GM21526 (cell line): ENCODE data around the gene LENG1.

ENCODE experiments used
- ATAC-seq: cut with Tn5 transposase; IDR thresholded peaks from one replicate; pipeline ENCODE4 v1.9.1; 2021; ENCODE audit warnings: moderate library complexity; ENCODE audit not compliant: unreplicated experiment, low FRiP score

The LENG1 gene

DNA sequence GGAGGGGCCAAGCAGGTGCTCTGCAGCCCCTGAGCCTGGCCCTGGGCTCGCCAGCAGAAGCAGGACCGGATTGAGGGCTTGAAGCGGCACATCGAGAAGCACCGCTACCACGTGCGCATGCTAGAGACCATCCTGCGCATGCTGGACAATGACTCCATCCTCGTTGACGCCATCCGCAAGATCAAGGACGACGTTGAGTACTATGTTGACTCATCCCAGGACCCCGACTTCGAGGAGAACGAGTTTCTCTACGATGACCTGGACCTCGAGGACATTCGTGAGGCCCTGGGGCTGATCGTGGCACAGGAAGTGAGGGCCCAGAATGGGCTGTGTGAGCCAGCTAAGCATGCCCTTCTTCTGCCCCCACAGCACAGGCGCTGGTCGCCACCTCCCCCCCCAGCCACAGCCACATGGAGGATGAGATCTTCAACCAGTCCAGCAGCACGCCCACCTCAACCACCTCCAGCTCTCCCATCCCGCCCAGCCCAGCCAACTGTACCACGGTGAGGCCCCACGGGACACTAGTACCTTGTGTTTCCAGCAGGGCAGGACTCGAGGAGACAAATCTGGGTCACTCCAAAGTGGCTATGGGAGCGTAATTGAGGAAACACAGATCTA is 13.9 kb downstream of the LENG1 start:
- ATAC-seq, result no peak

DNA sequence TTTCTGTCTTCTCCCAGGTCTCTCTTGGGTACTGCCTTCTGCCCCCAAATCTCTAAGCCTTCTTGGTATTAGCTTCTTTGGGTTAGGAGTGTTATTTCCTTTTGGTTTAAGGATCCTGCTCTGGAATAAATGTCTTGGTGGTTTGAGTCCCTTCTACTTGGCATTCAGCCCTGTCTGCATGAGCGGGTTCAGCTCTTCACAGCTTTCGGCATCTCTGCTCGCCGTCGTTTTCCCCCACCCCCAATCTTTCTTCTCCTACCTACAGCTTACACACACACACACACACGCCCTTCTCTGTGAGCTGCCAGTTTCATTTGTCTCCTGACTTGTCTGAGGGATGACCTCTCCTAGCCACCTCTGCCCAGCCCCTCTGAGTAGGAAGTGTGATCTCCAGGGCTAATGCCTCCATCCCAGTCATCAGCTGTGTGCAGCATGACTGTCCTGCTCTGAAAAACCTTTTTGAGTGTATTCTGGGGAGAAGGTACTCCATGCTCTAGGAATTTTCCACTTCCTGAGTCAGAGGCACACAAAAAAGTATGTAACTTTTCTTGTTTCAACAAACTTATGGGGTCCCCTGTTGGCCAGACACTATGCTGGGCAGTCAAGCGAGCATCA is 17.2 kb downstream of the LENG1 start:
- ATAC-seq, result no peak

DNA sequence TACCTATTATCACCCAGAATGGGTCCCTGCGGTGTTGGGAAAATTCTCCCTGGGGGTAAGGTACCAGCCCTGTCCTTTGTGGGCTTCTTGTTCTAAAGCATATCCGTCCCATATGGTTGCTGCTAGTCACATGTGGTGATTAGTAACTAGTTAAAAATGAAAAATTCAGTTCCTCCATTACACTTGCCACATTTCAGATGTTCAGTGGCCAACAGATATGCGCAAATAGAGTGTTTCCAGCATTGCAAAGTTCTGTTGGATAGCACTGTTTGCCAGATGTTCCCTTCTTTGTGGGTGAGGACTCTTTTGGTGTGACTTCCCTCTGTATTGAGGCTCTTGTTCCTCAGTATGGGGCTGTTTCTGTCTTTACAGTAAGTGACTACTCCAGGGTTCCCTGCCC is 18.2 kb downstream of the LENG1 start:
- ATAC-seq, result no peak

DNA sequence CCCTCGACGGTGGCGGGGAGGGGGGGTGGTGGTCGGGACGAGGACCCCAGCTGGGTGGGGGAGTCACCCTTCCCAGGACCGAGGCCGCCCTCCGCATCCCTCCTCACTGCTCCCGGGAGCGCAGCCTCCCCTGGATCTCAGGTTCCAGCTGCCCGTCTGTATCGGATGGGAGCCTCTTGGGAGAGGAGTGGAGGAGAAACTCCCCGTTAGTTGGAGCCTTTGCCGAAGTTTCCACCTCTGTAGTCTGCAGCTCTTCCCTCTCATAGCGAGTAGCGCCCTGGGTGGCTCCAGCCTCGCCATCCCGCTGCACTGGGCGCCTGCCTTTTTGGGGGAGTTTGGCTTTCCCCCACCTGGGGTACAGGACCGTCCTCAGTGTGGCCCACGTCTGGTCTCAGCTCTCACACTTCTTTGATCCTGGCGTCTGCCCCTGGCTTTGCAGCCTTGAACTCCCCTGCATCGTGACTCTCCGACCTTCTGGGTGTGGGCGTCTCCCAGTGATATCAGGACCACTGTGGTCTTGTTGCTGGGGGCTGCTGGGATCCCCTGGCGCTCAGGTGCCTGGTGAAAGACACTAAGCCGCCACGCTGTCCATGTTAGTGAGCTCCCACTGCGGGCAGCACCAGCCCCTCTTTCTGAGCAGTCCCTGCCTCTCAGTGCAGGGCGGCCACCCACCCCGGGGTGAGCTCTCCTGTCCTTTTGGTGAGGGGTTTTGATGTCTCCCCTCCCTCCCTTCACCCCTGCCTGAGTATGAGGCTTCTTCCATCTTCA is 20.8 kb downstream of the LENG1 start:
- ATAC-seq, result no peak

DNA sequence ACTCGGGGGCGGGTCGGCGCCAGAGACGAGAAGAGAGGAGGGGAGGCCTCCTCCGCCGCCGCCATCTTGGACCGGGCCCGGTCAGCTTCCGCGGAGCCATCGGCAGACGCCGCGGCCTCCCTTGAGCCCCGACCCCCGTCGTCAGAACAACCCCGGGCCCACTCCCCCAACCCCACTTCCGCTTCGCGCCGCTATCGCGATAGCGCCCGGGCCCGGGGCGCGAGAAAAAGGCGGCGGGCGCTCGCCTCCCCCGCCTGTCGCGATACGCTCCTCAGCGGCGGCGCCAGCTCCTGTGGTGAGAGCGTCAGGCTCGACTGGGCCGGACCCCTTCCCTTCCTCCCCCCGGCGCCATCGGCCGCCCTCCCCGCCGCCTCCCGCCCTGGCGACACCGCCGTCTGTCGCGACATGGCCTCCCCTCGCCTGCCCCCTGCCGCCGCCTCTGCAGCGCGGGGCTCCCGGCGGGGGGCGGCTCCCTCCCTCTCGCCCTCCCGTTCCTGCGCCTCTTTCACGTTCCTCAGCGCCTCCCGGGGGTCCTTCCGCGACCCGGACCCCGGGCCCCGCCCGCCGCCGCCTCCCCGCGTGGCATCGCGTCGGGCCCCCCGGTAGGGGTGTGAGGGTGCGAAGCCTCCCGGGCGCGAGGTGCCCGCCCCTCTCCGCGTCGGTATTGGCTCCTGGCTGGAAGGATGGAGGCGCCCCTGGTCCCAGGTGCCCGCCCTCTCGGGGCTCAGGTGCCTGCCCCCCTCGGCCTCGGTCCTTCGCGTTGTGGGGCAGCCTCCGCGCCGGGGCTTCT is 21.6 kb downstream of the LENG1 start, which contains the start of gene CNOT3:
TSS of gene CNOT3 (plus strand) at position 64 of the 790 bp plus-strand sequence. CDS start 5,217 bp downstream, outside the sequence.
- ATAC-seq, result no peak

DNA sequence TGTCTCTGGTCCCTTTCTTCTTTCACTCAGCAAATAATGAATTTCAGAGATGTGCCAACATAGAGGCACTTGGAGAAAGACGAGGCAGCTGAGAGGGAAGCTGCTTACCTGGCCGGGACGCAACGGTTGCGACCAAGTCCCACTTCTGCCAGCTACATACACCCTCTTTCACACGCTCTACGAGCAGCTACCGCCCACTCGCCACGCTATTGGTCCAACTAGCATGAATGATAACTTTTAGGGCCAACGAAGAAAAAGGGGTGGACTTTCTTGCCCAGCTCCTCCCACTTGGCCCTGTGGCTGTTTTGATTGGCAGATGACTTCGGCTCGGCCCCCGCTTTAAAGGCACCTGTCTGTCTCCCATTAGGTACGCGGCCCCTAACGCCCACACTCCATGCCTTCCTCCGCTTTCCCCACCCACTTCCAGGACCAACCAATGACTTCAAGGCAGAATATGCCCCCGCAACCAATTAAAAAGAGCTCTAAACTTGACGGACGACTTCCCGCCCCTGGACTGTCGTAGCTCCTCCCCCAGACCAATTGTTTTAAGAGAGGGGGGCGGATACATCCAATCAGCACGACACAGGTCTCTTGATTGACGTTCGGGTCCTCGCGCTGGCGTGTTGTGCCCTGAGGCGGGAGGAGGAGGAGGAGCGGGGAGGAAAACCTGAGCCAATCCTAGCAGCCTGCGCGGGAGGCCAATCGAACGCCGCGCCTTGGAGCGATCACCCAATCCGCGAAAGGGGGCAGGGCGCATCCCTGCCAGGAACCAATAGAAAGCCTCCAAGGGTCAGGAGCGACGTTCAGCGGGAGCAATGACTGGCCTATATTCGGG is 22.4 kb downstream of the LENG1 start:
- ATAC-seq, result peak; percentile 70

DNA sequence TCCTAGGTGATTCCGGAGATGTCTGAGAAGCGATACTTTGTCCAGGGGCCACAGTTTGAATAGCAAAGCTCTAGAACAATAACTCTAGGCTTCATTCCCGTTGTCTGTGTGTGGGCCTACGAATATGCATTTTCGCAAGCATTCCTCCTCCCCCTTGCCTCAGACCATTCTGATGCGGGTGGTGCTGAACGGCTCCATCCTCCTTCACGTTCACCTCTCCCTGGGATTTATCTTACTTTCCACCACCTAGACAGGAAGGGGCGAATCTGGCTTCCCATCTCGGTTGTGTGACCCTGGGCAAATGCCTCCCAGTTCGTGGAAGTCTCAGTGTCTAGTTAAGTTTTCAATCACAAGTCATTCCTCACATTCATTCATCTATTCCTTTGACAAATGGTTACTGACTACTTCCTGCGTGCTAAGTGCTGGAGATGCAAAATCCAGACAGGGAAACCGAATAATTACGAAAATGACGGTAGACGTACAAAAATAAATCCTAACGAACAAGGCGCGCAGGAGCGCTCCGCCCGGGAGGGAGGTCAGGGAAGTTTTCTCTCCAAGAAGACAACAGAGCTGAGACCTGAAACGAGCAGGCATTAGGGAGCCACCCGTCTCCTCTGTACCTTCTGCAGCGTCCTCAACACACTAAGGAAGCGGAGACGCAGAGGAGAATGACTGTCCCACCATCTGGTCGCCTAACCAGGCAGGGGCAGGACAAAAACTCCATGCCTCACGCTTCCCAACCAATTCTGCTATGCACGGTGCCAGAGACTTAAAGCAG is 23.2 kb downstream of the LENG1 start:
- peak; percentile 1 for ATAC-seq

DNA sequence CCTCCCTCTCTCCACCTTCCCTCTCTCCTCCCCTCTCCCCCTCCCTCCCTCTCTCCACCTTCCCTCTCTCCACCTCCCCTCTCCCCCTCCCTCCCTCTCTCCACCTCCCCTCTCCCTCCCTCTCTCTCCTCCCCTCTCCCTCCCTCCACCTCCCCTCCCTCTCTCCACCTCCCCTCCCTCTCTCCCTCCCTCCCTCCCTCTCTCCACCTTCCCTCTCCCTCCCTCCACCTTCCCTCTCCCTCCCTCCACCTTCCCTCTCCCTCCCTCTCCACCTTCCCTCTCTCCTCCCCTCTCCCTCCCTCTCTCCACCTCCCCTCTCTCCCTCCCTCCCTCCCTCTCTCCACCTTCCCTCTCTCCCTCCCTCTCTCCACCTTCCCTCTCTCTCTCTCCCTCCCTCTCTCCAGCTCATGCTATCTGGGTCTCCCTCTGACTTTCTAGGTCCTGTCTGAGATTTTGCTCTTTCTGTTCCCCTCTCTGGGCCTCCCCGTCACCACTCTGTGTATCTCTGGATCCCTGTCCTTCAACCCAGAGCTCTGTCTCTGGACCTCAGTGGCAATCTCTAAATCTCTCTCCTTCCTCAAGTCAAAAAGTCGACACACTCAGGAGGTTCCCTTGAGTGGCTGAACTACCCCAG is 25.4 kb downstream of the LENG1 start:
- ATAC-seq, result no peak

DNA sequence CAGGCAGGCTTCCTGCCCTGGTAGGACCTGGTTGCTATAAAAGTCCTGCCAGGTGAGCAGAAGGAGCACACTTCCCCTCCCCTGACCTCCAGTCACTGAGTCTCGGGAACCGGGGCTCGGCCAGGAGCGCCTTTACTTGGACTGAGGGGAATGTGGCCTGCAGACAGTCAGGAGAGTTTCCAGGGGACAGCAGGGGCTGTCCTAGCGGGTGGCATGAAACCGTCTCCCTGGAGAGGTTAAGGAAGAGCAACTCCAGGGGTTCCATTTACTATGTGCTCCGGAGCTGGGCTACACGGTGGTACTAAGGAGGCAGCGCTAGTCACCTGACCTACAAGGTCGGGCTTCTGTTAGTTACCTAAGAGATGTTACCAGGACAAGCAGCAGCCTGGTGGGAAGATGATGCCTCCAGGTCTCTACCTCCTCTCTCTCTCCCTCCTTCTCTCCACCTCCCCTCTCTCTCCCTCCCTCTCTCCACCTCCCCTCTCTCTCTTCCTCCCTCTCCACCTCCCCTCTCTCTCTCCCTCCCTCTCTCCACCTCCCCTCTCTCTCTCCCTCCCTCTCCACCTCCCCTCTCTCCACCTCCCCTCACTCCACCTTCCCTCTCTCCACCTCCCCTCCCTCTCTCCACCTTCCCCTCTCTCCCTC is 26.1 kb downstream of the LENG1 start:
- no peak for ATAC-seq

DNA sequence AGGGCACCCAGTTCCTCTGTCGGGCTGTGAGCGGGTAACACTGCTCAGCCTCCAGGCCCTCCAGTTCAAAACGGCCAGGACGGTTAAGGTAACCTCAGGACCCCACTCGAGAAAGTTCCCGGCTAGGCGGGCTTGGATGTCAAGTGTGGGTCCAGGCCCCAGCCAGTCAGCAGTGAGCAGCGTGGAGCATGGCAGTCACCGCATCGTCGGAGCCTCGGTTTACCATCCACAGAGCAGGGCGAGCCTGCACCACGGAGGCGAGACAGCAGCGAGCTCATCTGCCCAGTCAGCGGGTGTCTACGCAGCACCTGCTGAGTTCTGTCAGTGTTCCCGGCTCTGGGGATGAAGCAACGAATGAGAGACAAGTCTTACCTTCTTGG is 29.9 kb downstream of the LENG1 start:
- ATAC-seq, result no peak

DNA sequence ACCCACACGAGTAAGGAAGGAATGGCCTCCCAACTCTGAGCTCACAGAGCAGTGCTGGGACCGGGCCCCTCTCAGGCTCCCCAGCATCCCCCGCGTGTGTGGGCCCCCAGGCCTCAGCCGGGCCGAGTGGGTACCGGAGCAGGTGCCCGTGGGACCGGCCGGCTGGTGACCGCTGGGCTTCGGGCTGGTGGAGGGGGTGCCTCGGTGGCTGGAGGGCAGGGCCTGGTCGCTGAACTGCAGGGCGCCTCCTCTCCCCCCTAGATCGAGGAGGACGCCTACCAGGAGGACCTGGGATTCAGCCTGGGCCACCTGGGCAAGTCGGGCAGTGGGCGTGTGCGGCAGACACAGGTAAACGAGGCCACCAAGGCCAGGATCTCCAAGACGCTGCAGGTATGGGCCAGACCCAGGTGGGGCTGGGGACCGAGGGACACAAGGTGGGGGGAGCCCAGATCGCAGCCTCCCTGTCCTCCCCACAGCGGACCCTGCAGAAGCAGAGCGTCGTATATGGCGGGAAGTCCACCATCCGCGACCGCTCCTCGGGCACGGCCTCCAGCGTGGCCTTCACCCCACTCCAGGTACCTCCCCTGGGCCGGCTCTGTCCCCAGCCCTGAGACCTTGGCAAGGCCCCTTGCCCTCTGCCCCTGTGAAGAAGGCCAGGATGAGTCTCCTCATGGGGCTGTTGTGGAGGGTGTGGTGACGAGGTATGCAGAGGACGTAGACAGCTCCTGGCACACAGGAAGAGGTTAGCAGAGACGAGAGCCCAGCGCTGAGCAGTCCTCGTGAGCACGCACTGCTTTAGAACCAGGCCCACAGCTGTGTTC is 30.5 kb downstream of the LENG1 start:
- no peak for ATAC-seq

DNA sequence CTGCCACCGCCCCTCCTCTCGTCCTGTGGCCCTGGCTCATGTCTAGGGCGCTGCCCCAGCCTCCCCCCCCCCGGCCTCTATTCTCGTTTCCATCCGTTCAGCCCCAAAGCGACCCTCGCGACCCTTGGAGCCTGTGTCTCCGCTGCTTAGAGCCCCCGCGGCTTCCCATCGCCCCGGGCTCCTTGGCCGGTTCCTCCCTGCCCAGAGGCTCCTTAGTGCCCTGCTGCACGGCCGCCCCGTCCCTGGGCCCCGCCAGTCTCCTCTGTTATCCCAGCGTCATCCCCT is 31.1 kb downstream of the LENG1 start:
- ATAC-seq, result no peak

DNA sequence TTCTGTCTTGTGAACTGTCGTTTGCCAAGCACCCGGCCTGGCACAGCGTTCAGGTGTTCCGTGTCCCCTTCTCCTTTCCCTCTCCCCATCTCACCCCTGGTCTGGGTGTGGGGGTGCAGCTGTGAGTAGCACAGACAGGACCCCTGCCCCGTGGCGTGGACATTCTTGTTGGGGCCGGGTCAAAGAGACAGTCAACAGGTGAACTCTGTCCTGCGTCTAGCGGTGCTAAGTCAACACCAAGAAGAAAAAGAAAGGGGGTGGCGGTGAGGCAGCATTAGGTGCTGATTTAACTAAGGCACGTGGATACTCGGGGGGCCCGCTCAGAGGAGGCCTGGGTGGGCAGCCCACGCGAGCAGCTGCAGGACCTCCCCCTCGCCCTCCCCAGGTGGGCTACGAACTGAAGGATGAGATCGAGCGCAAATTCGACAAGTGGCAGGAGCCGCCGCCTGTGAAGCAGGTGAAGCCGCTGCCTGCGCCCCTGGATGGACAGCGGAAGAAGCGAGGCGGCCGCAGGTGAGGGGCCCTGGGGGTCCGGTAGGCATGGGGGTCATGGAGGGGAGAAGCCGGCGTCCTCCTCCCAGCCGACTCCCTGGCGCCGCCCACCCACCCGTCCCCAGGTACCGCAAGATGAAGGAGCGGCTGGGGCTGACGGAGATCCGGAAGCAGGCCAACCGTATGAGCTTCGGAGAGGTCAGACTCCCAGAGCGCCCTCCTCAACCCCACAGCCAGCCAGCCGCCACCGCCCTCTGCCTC is 31.7 kb downstream of the LENG1 start:
- no peak for ATAC-seq

DNA sequence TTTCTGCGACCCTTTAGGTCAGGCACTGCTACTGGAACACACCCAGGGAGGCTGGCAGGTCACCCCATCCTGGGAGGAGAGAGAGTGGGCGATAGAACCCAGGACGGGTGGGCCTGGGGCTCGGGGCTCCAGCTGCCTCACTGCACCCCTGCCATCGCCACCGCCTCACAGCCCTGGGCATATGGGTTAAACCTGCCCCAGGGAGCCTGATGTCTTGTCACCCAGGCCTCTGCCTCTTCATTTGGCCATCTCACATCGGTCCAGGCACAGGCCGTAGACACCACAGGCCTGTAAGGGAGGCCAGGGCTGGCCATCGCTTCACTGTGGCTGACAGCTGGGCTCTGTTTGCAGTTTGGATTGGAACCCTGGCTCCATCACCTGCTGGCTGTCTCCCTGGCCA is 33.8 kb downstream of the LENG1 start:
- ATAC-seq, result no peak

DNA sequence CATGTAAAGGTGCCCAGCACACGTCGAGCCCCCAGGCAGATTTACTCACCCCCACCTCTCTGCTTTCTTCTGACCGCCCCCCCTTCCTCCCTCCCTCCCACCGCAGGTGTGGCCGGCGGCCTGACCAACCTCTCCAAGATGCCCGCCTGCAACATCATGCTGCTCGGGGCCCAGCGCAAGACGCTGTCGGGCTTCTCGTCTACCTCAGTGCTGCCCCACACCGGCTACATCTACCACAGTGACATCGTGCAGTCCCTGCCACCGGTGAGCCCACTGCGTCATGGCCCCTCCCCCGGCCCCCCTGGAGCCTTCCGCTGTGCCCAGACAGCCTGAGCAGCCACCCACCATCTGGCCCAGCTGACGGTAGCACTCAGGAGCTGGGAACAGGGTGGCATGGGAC is 35.1 kb downstream of the LENG1 start:
- ATAC-seq, result no peak

DNA sequence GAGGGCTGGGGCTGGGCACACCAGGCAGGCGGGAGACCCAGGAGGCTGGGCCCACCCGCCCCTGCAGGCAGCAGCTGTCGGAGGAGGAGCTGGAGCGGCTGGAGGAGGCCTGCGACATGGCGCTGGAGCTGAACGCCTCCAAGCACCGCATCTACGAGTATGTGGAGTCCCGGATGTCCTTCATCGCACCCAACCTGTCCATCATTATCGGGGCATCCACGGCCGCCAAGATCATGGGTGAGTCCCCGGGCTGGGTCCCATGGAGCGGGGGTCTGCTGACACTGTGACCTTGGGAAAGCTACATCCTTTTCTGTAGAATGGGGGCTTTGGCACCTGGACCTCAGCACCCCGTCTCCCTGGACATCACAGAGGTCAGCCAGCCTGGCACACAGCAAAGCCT is 35.8 kb downstream of the LENG1 start:
- no peak for ATAC-seq

DNA sequence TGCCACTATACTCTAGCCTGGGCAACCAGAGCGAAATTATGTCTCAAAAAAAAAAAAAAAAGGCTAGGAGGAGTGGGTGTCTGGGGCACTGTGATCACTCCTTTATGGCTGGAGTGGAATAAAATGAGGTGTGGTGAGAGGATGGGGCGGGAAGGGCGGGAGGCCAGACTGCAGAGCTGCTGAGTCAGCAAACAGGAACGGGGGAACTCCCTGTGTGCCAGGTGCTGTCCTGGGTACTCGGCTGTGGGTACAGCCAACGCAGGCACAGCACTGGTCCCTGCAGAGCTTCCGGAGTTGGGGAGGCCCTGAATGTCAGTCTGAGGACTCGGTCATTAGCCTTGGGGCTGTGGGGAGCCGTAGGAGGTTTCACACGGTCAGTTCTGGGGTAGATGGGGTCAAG is 38.3 kb downstream of the LENG1 start:
- no peak for ATAC-seq
